ENCODE data around the gene ANXA11. TPM values are rescaled to one million over a fixed set of nuclear protein-coding genes. Genes with fewer than 3 reads are reported as not detected.

Gene ANXA11
- total RNA-seq, 1 donor from 2014 or later: 127 TPM

DNA sequence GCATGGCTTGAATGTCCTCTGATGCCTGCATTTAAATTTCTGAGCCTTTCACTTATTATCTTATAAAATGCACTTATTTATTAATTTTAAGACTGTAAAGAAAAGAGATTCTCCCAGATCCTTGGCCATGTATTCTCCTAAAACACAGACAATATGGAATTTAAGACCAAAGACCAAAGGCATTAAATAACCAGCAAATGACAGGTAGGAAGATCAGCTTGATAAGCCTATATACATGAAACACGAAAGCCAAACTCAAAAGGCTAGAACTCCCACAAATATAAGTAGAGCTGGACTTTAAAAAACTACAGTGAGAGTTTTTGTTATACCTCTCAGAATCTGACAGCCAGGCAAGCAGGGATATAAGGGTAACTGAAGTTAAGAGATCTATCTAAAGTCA, 5.1 kb downstream of the ANXA11 start:
- Mint-ChIP-seq H3K27me3 (ENCODE audit: unreplicated experiment) (no peaks in the 10 kb centered on the region), H3K4me1 (ENCODE audit: unreplicated experiment) (peaks cover 72% of the 10 kb centered on the region), H3K9me3 (ENCODE audit: unreplicated experiment) (no peaks in the 10 kb centered on the region), H3K4me3 (ENCODE audit: unreplicated experiment) (no peak overlapping the region), H3K27ac (ENCODE audit: unreplicated experiment) (peak overlapping the region; percentile 59), H3K36me3 (ENCODE audit: unreplicated experiment) (peaks cover 6% of the 10 kb centered on the region)
- no peak for DNase-seq (ENCODE audit: extremely low spot score, unreplicated experiment)
- TF ChIP-seq, protein P1, sequence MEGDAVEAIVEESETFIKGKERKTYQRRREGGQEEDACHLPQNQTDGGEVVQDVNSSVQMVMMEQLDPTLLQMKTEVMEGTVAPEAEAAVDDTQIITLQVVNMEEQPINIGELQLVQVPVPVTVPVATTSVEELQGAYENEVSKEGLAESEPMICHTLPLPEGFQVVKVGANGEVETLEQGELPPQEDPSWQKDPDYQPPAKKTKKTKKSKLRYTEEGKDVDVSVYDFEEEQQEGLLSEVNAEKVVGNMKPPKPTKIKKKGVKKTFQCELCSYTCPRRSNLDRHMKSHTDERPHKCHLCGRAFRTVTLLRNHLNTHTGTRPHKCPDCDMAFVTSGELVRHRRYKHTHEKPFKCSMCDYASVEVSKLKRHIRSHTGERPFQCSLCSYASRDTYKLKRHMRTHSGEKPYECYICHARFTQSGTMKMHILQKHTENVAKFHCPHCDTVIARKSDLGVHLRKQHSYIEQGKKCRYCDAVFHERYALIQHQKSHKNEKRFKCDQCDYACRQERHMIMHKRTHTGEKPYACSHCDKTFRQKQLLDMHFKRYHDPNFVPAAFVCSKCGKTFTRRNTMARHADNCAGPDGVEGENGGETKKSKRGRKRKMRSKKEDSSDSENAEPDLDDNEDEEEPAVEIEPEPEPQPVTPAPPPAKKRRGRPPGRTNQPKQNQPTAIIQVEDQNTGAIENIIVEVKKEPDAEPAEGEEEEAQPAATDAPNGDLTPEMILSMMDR (IDR thresholded peaks at IDR 0.05): no peak

DNA sequence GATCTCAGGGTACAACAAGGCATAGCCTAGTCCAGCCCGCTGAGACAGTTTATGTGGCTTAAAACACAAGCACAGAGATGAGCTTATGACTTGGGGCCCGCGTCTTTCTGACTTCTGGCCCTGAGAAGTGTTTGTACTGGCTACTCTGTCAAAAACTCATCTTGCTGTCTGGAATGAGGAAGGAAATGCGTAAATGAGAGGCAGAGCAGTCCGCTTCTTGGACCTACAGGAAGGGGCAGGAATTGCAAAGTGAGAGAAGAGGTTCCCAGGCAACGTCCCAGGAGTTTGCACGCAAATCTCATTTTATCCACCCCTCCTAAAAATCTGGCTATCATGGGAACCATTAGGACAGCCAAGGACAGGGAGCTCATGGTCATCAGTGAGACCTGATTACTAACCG, 5.5 kb downstream of the ANXA11 start:
- H3K4me3 Mint-ChIP-seq (ENCODE audit: unreplicated experiment): no peak overlapping the region
- H3K27ac Mint-ChIP-seq (ENCODE audit: unreplicated experiment): peak overlapping the region; percentile 59
- peaks cover 6% of the 10 kb centered on the region for H3K36me3 Mint-ChIP-seq (ENCODE audit: unreplicated experiment)
- H3K9me3 Mint-ChIP-seq (ENCODE audit: unreplicated experiment): no peaks in the 10 kb centered on the region
- TF ChIP-seq, protein P1 (IDR thresholded peaks at IDR 0.05): no peak
- peaks cover 73% of the 10 kb centered on the region for H3K4me1 Mint-ChIP-seq (ENCODE audit: unreplicated experiment)
- H3K27me3 Mint-ChIP-seq (ENCODE audit: unreplicated experiment): no peaks in the 10 kb centered on the region
- DNase-seq (ENCODE audit: extremely low spot score, unreplicated experiment): no peak

DNA sequence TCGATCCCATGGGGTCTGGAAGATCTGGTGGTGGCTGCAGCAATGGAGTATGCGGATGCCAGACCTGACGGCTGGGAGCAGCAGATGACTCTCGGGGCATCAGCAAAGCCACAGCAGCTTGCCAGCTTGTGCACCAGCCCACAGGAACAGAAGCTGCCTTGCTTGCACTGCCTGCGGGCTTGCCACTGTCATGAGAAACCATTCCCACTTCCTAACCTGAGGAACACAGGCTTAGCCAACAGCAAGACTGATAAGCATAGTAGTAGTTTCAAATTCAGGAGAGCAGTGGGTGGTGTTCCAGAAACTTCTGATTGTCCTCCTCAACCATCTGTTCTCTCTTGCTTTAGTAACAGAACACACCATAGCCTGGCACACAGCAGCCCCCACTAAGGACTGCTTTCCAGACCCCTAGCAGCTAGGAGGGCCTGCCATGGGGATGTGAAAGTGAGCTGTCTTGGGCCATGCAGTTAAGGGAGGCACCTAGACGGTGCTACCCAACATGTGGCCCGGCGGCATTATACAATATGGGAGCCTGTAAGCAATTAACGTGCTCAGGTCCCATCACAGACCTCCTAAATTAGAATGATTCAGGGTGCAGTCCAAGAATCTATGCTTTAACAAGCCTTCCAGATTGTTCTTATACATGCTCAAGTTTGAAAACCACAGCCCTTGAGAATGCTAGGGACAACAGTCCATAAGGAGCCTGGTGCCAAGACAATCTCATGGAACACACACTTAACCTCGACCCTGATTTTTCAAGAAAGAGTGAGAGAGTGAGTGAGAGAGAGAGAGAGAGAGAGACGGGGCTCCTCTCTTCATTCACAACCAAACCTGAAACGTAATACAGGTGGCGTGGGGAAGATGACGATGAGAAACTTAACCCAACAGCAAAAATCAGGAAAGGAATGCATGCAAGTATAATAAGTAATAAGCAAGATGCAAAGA, 7.1 kb downstream of the ANXA11 start:
- Mint-ChIP-seq H3K4me1 (ENCODE audit: unreplicated experiment) (peaks cover 69% of the 10 kb centered on the region), H3K27me3 (ENCODE audit: unreplicated experiment) (no peaks in the 10 kb centered on the region), H3K9me3 (ENCODE audit: unreplicated experiment) (no peaks in the 10 kb centered on the region), H3K36me3 (ENCODE audit: unreplicated experiment) (peaks cover 6% of the 10 kb centered on the region), H3K27ac (ENCODE audit: unreplicated experiment) (peak overlapping the region; percentile 25), H3K4me3 (ENCODE audit: unreplicated experiment) (no peak overlapping the region)
- DNase-seq (ENCODE audit: extremely low spot score, unreplicated experiment): no peak
- TF ChIP-seq, protein P1 (IDR thresholded peaks at IDR 0.05): no peak

DNA sequence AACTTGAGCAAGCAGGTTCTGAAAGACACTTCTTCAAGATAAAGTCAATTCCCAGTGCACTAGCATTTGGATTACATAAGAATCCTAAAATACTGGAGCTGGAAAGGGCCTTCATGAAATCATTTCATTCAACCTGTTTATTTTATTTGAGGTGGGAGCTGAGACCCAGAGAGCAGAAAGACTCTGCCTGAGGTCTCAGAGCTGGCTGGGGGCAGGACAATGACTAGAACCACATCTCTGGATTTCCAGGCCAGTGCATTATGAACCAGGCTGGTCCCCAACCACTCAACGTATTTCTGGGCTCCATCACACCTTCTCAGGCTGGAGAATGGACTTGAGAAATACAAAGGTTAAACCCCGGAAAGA, 8.4 kb downstream of the ANXA11 start:
- peaks cover 10% of the 10 kb centered on the region for H3K9me3 Mint-ChIP-seq (ENCODE audit: unreplicated experiment)

More for the DNA sequence above, 8.4 kb downstream of the ANXA11 start:
- TF ChIP-seq, protein P1 (IDR thresholded peaks at IDR 0.05): no peak
- Mint-ChIP-seq H3K4me1 (ENCODE audit: unreplicated experiment) (peaks cover 56% of the 10 kb centered on the region), H3K27ac (ENCODE audit: unreplicated experiment) (peak overlapping the region; percentile 3), H3K27me3 (ENCODE audit: unreplicated experiment) (no peaks in the 10 kb centered on the region), H3K36me3 (ENCODE audit: unreplicated experiment) (peaks cover 14% of the 10 kb centered on the region), H3K4me3 (ENCODE audit: unreplicated experiment) (no peak overlapping the region)
- no peak for DNase-seq (ENCODE audit: extremely low spot score, unreplicated experiment)
